Osteoblast (primary cell): ENCODE data around the gene MRPS25. TPM values are rescaled to one million over a fixed set of nuclear protein-coding genes. Genes with fewer than 3 reads are reported as not detected.
"Not testable (repeated sequence)": the region's sequence is repeated elsewhere in the genome, so short reads cannot be mapped to it uniquely, and the experiment has no call there.

Experiments used
- DNase-seq: peaks from one replicate; pipeline ENCODE4 v3.0.0; 2011; ENCODE audit warnings: low spot score, mixed read lengths; ENCODE audit not compliant: insufficient read length; ENCODE audit errors: missing footprints
- H2AFZ ChIP-seq: 2 replicates; pipeline ENCODE4 v1.6.0; 2011; ENCODE audit warnings: mild to moderate bottlenecking, low read length
- H3K27ac ChIP-seq: 2 replicates; pipeline ENCODE4 v1.5.1; 2011; ENCODE audit warnings: mild to moderate bottlenecking, low read depth, low read length, moderate library complexity
- H3K27me3 ChIP-seq: 2 replicates; pipeline ENCODE4 v1.6.0; 2012; ENCODE audit warnings: mild to moderate bottlenecking, control low read depth, inconsistent platforms, low read length, moderate library complexity; ENCODE audit not compliant: insufficient read depth
- H3K36me3 ChIP-seq: 2 replicates; pipeline ENCODE4 v1.5.1; 2011; ENCODE audit warnings: mild to moderate bottlenecking, low read length, control low read depth, moderate library complexity; ENCODE audit not compliant: insufficient read depth
- H3K4me1 ChIP-seq: 2 replicates; pipeline ENCODE4 v1.5.1; 2011; ENCODE audit warnings: mild to moderate bottlenecking, low read length, control low read depth, moderate library complexity; ENCODE audit not compliant: insufficient read depth
- H3K4me2 ChIP-seq: 2 replicates; pipeline ENCODE4 v1.6.0; 2011; ENCODE audit warnings: mild to moderate bottlenecking, low read length; ENCODE audit not compliant: insufficient read depth
- H3K4me3 ChIP-seq: fragments of 200-600 bp; sonication (generic); 3 replicates; pipeline ENCODE4 v1.5.1; 2012; ENCODE audit warnings: mild to moderate bottlenecking, low read length, inconsistent platforms; ENCODE audit not compliant: insufficient read depth
- H3K79me2 ChIP-seq: 2 replicates; pipeline ENCODE4 v1.6.0; 2012; ENCODE audit warnings: mild to moderate bottlenecking, low read length, control low read depth, inconsistent platforms; ENCODE audit not compliant: insufficient read depth
- H3K9me3 ChIP-seq: 2 replicates; pipeline ENCODE4 v1.5.1; 2011; ENCODE audit warnings: low read depth, low read length, control low read depth
- H4K20me1 ChIP-seq: 2 replicates; pipeline ENCODE4 v1.6.0; 2012; ENCODE audit warnings: mild to moderate bottlenecking, low read length, control low read depth; ENCODE audit not compliant: insufficient read depth
- CTCF ChIP-seq: IDR thresholded peaks from 2 replicates; pipeline ENCODE4 v1.5.1; 2011; ENCODE audit warnings: mild to moderate bottlenecking, low read depth, low read length, moderate library complexity; ENCODE audit errors: extremely low read depth
- total RNA-seq: library from RNA; depleted of rRNA; stranded (reverse); fragments of >200 nt; gene quantifications from 2 replicates; pipeline ENCODE4 v1.2.3, GENCODE V29; 2012

The MRPS25 gene
- total RNA-seq, 1 donor: 11.2 TPM

- peaks cover 10% of the 10 kb centered on the region for H3K4me1 ChIP-seq
- H3K79me2 ChIP-seq: peaks cover 5% of the 10 kb centered on the region
- H3K4me3 ChIP-seq: no peak overlapping the region
- no peak overlapping the region for H2AFZ ChIP-seq
- H3K27ac ChIP-seq: no peak overlapping the region
- H4K20me1 ChIP-seq: peaks cover 12% of the 10 kb centered on the region
- no peak for TF ChIP-seq CTCF
- peaks cover 24% of the 10 kb centered on the region for H3K36me3 ChIP-seq
- no peaks in the 10 kb centered on the region for H3K27me3 ChIP-seq
- no peak for DNase-seq
- H3K9me3 ChIP-seq: no peaks in the 10 kb centered on the region
- no peak overlapping the region for H3K4me2 ChIP-seq
Measured at GRCh38 chr3:15010664-15011063, 54.5 kb downstream of the MRPS25 start.

- no peaks in the 10 kb centered on the region for H3K27me3 ChIP-seq
- no peak for DNase-seq
- peaks cover 12% of the 10 kb centered on the region for H4K20me1 ChIP-seq
- H3K36me3 ChIP-seq: peaks cover 20% of the 10 kb centered on the region
- no peak overlapping the region for H2AFZ ChIP-seq
- no peaks in the 10 kb centered on the region for H3K9me3 ChIP-seq
- H3K4me3 ChIP-seq: no peak overlapping the region
- peaks cover 5% of the 10 kb centered on the region for H3K79me2 ChIP-seq
- peaks cover 10% of the 10 kb centered on the region for H3K4me1 ChIP-seq
- no peak for TF ChIP-seq CTCF
- H3K27ac ChIP-seq: no peak overlapping the region
- no peak overlapping the region for H3K4me2 ChIP-seq
Measured at GRCh38 chr3:15009167-15009566, 55.9 kb downstream of the MRPS25 start.

GRCh38 chr3:15007681-15008141 is 57.4 kb downstream of the MRPS25 start:
- peak overlapping the region; percentile 32 for H3K4me2 ChIP-seq
- no peak overlapping the region for H2AFZ ChIP-seq
- H3K4me3 ChIP-seq: no peak overlapping the region
- H4K20me1 ChIP-seq: peaks cover 12% of the 10 kb centered on the region
- H3K4me1 ChIP-seq: peaks cover 10% of the 10 kb centered on the region
- no peak for TF ChIP-seq CTCF
- peaks cover 14% of the 10 kb centered on the region for H3K79me2 ChIP-seq
- H3K9me3 ChIP-seq: no peaks in the 10 kb centered on the region
- peak; percentile 91 for DNase-seq
- H3K27me3 ChIP-seq: no peaks in the 10 kb centered on the region
- H3K36me3 ChIP-seq: peaks cover 16% of the 10 kb centered on the region
- peak overlapping the region; percentile 33 for H3K27ac ChIP-seq

- H4K20me1 ChIP-seq, H2AFZ ChIP-seq, DNase-seq, H3K27me3 ChIP-seq, H3K36me3 ChIP-seq, H3K9me3 ChIP-seq, H3K27ac ChIP-seq, H3K4me1 ChIP-seq, H3K4me2 ChIP-seq, H3K4me3 ChIP-seq: not testable (repeated sequence)
- peaks cover 60% of the 10 kb centered on the region for H3K79me2 ChIP-seq
Measured at GRCh38 chr3:14999182-14999581, 65.9 kb downstream of the MRPS25 start.

Other genes with a start within 250 kb of the MRPS25 start
- under 0.01 TPM in 2 replicates for gene FGD5, start 246.4 kb downstream of the MRPS25 start, total RNA-seq
- 34.0 and 36.8 TPM in 2 replicates for gene NR2C2, start 117.7 kb downstream of the MRPS25 start, total RNA-seq
- 23.9 TPM in 2 replicates for gene RBSN, start 33.8 kb upstream of the MRPS25 start, total RNA-seq
- gene CAPN7, start 140.9 kb upstream of the MRPS25 start, total RNA-seq: 45.2 and 65.4 TPM in 2 replicates